Nephron progenitor cell (in vitro differentiated cells): Measurements from ENCODE around the gene HEATR5B.

Source experiments
- DNase-seq: peaks from one replicate; pipeline ENCODE4 v3.0.0; 2021
- H3K27ac Mint-ChIP-seq: 2 replicates; pipeline ENCODE4 v1.8.0; 2021; ENCODE audit warnings: mild to moderate bottlenecking, moderate library complexity, mixed read lengths
- H3K27me3 Mint-ChIP-seq: 2 replicates; pipeline ENCODE4 v1.8.0; 2021; ENCODE audit warnings: mild to moderate bottlenecking, low read depth, mixed read lengths; ENCODE audit not compliant: poor library complexity
- H3K36me3 Mint-ChIP-seq: 2 replicates; pipeline ENCODE4 v1.8.0; 2021; ENCODE audit warnings: low read depth, mixed read lengths
- H3K4me1 Mint-ChIP-seq: 2 replicates; pipeline ENCODE4 v1.8.0; 2021; ENCODE audit warnings: mixed read lengths
- H3K4me3 Mint-ChIP-seq: 2 replicates; pipeline ENCODE4 v1.8.0; 2021; ENCODE audit warnings: mild to moderate bottlenecking, moderate library complexity, mixed read lengths
- H3K9me3 Mint-ChIP-seq: 2 replicates; pipeline ENCODE4 v1.8.0; 2021; ENCODE audit warnings: mild to moderate bottlenecking, moderate library complexity, mixed read lengths
- CTCF ChIP-seq: fragments of 200-600 bp; sonication (generic); IDR thresholded peaks from 2 replicates; pipeline ENCODE4 v1.5.0; 2021; ENCODE audit warnings: antibody characterized with exemption

HEATR5B gene

GRCh38 chr2:37110306-37111212, 26.4 kb upstream of the HEATR5B start:
- Mint-ChIP-seq H3K4me3 (no peak overlapping the region), H3K9me3 (no peaks in the 10 kb centered on the region), H3K4me1 (peaks cover 6% of the 10 kb centered on the region), H3K27ac (no peak overlapping the region), H3K27me3 (no peaks in the 10 kb centered on the region), H3K36me3 (peaks cover 65% of the 10 kb centered on the region)
- TF ChIP-seq CTCF = no peak
- no peak for DNase-seq

GRCh38 chr2:37109523-37109922, 25.4 kb upstream of the HEATR5B start:
- no peak overlapping the region for H3K4me3 Mint-ChIP-seq
- no peak for TF ChIP-seq CTCF
- H3K36me3 Mint-ChIP-seq = peaks cover 63% of the 10 kb centered on the region
- no peaks in the 10 kb centered on the region for H3K27me3 Mint-ChIP-seq
- peak overlapping the region; percentile 51 for H3K27ac Mint-ChIP-seq
- peaks cover 16% of the 10 kb centered on the region for H3K4me1 Mint-ChIP-seq
- DNase-seq = no peak
- H3K9me3 Mint-ChIP-seq = no peaks in the 10 kb centered on the region

GRCh38 chr2:37105150-37105549, 21.0 kb upstream of the HEATR5B start:
- H3K4me3 Mint-ChIP-seq = no peak overlapping the region
- H3K9me3 Mint-ChIP-seq = no peaks in the 10 kb centered on the region
- peaks cover 19% of the 10 kb centered on the region for H3K4me1 Mint-ChIP-seq
- DNase-seq = no peak
- TF ChIP-seq CTCF = no peak
- H3K36me3 Mint-ChIP-seq = peaks cover 45% of the 10 kb centered on the region
- H3K27ac Mint-ChIP-seq = no peak overlapping the region
- no peaks in the 10 kb centered on the region for H3K27me3 Mint-ChIP-seq

- Mint-ChIP-seq H3K4me3 (no peak overlapping the region), H3K27ac (no peak overlapping the region), H3K27me3 (no peaks in the 10 kb centered on the region), H3K36me3 (peaks cover 41% of the 10 kb centered on the region), H3K4me1 (peaks cover 19% of the 10 kb centered on the region), H3K9me3 (no peaks in the 10 kb centered on the region)
- no peak for TF ChIP-seq CTCF
- no peak for DNase-seq
These were observed 20.0 kb upstream of the HEATR5B start for GRCh38 chr2:37104178-37104577.

GRCh38 chr2:37102588-37102987, 18.4 kb upstream of the HEATR5B start:
- H3K4me1 Mint-ChIP-seq = peaks cover 19% of the 10 kb centered on the region
- TF ChIP-seq CTCF = no peak
- H3K4me3 Mint-ChIP-seq = no peak overlapping the region
- peaks cover 25% of the 10 kb centered on the region for H3K36me3 Mint-ChIP-seq
- DNase-seq = no peak
- H3K27me3 Mint-ChIP-seq = no peaks in the 10 kb centered on the region
- H3K9me3 Mint-ChIP-seq = no peaks in the 10 kb centered on the region
- no peak overlapping the region for H3K27ac Mint-ChIP-seq

GRCh38 chr2:37100054-37100453, 15.9 kb upstream of the HEATR5B start:
- no peak for DNase-seq
- Mint-ChIP-seq H3K36me3 (peaks cover 6% of the 10 kb centered on the region), H3K27ac (no peak overlapping the region), H3K27me3 (no peaks in the 10 kb centered on the region), H3K9me3 (no peaks in the 10 kb centered on the region), H3K4me1 (peaks cover 8% of the 10 kb centered on the region), H3K4me3 (no peak overlapping the region)
- no peak for TF ChIP-seq CTCF
